ENCODE measurements around the gene CENPW. TPM values are rescaled to one million over a fixed set of nuclear protein-coding genes. Genes with fewer than 3 reads are reported as not detected.

CENPW gene
- total RNA-seq, 1 experiment from 2014 or later: 62.1 TPM

DNA sequence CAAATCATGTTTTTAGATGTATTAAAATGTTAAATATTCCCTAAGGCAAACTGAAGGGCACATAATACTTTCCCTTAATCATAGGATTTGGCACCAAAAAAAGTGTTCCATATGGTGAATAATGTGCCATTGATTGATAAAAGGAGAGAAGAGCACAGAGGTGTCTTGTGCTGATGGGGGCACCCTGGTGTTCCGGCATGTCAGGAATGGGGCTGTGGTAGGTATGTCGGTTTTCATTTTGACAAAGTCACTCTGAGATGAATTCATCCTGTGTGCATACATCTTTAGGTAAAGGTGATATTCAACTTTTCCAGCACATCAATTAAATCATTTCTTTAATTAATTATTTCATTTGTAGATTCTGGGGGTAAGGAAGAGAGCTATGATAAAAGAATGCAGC, 36.8 kb downstream of the CENPW start:
- no peaks in the 10 kb centered on the region for H3K4me1 ChIP-seq (ENCODE audit: control insufficient read depth, insufficient read depth, low read length)
- peaks cover 15% of the 10 kb centered on the region for H3K9me3 ChIP-seq (ENCODE audit: control insufficient read depth, insufficient read depth, low read depth, low read length)
- H3K36me3 ChIP-seq (ENCODE audit: control insufficient read depth, insufficient read depth, low read length): no peaks in the 10 kb centered on the region
- H3K27ac ChIP-seq (ENCODE audit: low read length): no peak overlapping the region
- intact Hi-C loops (cut with micrococcal nuclease; ENCODE audit: unreplicated experiment): no loop called here
- DNase-seq (ENCODE audit: low read depth, low spot score): no peak
- H3K4me3 ChIP-seq (ENCODE audit: low read depth in 2 of 2, low read length in 2 of 2): no peak overlapping the region
- POLR2A ChIA-PET: no interaction called here
- no peaks in the 10 kb centered on the region for H3K27me3 ChIP-seq (ENCODE audit: control insufficient read depth, insufficient read depth, low read length)
- in situ Hi-C loops (cut with HindIII; ENCODE audit: low pct_unique_long_range_greater_than_20kb, low sequenced_read_pairs): no loop called here
- TF ChIP-seq, protein P1, sequence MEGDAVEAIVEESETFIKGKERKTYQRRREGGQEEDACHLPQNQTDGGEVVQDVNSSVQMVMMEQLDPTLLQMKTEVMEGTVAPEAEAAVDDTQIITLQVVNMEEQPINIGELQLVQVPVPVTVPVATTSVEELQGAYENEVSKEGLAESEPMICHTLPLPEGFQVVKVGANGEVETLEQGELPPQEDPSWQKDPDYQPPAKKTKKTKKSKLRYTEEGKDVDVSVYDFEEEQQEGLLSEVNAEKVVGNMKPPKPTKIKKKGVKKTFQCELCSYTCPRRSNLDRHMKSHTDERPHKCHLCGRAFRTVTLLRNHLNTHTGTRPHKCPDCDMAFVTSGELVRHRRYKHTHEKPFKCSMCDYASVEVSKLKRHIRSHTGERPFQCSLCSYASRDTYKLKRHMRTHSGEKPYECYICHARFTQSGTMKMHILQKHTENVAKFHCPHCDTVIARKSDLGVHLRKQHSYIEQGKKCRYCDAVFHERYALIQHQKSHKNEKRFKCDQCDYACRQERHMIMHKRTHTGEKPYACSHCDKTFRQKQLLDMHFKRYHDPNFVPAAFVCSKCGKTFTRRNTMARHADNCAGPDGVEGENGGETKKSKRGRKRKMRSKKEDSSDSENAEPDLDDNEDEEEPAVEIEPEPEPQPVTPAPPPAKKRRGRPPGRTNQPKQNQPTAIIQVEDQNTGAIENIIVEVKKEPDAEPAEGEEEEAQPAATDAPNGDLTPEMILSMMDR (IDR thresholded peaks at IDR 0.05): no peak
- TF ChIP-seq, protein P2, sequence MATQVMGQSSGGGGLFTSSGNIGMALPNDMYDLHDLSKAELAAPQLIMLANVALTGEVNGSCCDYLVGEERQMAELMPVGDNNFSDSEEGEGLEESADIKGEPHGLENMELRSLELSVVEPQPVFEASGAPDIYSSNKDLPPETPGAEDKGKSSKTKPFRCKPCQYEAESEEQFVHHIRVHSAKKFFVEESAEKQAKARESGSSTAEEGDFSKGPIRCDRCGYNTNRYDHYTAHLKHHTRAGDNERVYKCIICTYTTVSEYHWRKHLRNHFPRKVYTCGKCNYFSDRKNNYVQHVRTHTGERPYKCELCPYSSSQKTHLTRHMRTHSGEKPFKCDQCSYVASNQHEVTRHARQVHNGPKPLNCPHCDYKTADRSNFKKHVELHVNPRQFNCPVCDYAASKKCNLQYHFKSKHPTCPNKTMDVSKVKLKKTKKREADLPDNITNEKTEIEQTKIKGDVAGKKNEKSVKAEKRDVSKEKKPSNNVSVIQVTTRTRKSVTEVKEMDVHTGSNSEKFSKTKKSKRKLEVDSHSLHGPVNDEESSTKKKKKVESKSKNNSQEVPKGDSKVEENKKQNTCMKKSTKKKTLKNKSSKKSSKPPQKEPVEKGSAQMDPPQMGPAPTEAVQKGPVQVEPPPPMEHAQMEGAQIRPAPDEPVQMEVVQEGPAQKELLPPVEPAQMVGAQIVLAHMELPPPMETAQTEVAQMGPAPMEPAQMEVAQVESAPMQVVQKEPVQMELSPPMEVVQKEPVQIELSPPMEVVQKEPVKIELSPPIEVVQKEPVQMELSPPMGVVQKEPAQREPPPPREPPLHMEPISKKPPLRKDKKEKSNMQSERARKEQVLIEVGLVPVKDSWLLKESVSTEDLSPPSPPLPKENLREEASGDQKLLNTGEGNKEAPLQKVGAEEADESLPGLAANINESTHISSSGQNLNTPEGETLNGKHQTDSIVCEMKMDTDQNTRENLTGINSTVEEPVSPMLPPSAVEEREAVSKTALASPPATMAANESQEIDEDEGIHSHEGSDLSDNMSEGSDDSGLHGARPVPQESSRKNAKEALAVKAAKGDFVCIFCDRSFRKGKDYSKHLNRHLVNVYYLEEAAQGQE (IDR thresholded peaks at IDR 0.05; ENCODE audit: insufficient read depth in 1 of 2, low read depth in 2 of 2, low read length in 1 of 2): no peak
- TF ChIP-seq TCF7L2 (IDR thresholded peaks at IDR 0.05; ENCODE audit: low read depth, low read length) (no peak), SIN3A (IDR thresholded peaks at IDR 0.05; ENCODE audit: borderline replicate concordance, insufficient read depth, low read depth, low read length) (no peak), POLR2AphosphoS5 (IDR thresholded peaks at IDR 0.05; ENCODE audit: low read depth, low read length) (no peak)
- no TSS peak for BruUV-seq (replicated peaks)
- CTCF ChIA-PET: no interaction called here
- ATAC-seq: no peak

DNA sequence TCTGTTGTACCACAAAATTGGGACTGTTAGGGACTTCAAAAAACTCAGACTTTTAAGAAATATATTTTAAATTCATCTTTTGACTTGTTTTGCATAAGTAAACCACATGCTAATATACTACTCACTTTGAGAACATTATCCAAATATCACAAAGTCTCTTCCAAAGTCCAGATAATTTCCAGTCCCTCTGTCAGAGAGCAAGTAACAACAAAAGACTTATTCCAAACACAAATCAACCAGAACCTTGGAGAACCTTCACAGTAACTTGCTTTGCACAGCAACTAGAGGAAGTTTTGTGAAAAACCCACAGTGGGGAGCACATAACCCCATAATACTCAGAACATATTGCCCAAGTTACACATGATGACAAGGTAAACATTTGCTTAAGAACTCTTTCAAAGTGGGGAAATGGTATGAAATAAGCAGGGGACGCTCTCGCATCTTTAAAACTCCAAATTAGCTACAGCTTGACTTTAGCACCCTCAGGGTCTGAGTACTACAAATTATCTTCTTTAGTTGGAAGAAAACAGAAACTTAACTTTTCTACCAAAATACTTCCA, 37.8 kb downstream of the CENPW start:
- in situ Hi-C loops (cut with HindIII; ENCODE audit: low pct_unique_long_range_greater_than_20kb, low sequenced_read_pairs) (no loop called here), intact Hi-C loops (cut with micrococcal nuclease; ENCODE audit: unreplicated experiment) (no loop called here)
- ChIA-PET CTCF (no interaction called here), POLR2A (no interaction called here)
- no peak for ATAC-seq
- Histone ChIP-seq H3K36me3 (ENCODE audit: control insufficient read depth, insufficient read depth, low read length) (no peaks in the 10 kb centered on the region), H3K27ac (ENCODE audit: low read length) (no peak overlapping the region), H3K9me3 (ENCODE audit: control insufficient read depth, insufficient read depth, low read depth, low read length) (peaks cover 10% of the 10 kb centered on the region), H3K4me3 (ENCODE audit: low read depth in 2 of 2, low read length in 2 of 2) (no peak overlapping the region), H3K27me3 (ENCODE audit: control insufficient read depth, insufficient read depth, low read length) (no peaks in the 10 kb centered on the region), H3K4me1 (ENCODE audit: control insufficient read depth, insufficient read depth, low read length) (no peaks in the 10 kb centered on the region)
- TF ChIP-seq TCF7L2 (IDR thresholded peaks at IDR 0.05; ENCODE audit: low read depth, low read length) (no peak), POLR2AphosphoS5 (IDR thresholded peaks at IDR 0.05; ENCODE audit: low read depth, low read length) (no peak), SIN3A (IDR thresholded peaks at IDR 0.05; ENCODE audit: borderline replicate concordance, insufficient read depth, low read depth, low read length) (no peak)
- TF ChIP-seq, protein P2 (IDR thresholded peaks at IDR 0.05; ENCODE audit: insufficient read depth in 1 of 2, low read depth in 2 of 2, low read length in 1 of 2): no peak
- TF ChIP-seq, protein P1 (IDR thresholded peaks at IDR 0.05): no peak
- DNase-seq (ENCODE audit: low read depth, low spot score): no peak
- BruUV-seq (replicated peaks): no TSS peak
